HepG2 (cell line): Measurements from ENCODE around the gene HIF3A.

Experiments
- ATF7 ChIP-seq, 2 experiments: fragments of 450-650 bp in 1 of 2; sonication (generic) in 1 of 2; formaldehyde crosslinking in 1 of 2; IDR thresholded peaks; 2 replicates each; pipeline versions ENCODE4 v1.4.0 to v1.6.1; 2016 to 2020; ENCODE audit warnings: antibody characterized with exemption in 1 of 2, mild to moderate bottlenecking in 1 of 2, missing genetic modification reagents in 1 of 2
- PLRG1 ChIP-seq: fragments of 450-650 bp; conservative IDR thresholded peaks from 2 replicates; pipeline ENCODE4 v1.6.1; 2016
- RNF2 ChIP-seq: fragments of 450-650 bp; conservative IDR thresholded peaks from 2 replicates; pipeline ENCODE4 v1.6.1; 2016; ENCODE audit warnings: low read depth
- SMAD3 ChIP-seq: sonication (generic); formaldehyde crosslinking; IDR thresholded peaks from 2 replicates; pipeline ENCODE4 v1.4.0; 2020; ENCODE audit warnings: missing genetic modification reagents
- SRSF1 ChIP-seq: fragments of 200-400 bp; formaldehyde crosslinking; optimal IDR thresholded peaks from 2 replicates; pipeline ENCODE3; 2017; ENCODE audit warnings: mild to moderate bottlenecking, low read depth, low read length, moderate library complexity
- TCF7L2 ChIP-seq: IDR thresholded peaks from 2 replicates; pipeline ENCODE4 v1.6.1; 2011; ENCODE audit warnings: mild to moderate bottlenecking, low read depth, low read length, moderate library complexity
- TF ChIP-seq, protein P1 (sequence below): sonication (generic); formaldehyde crosslinking; IDR thresholded peaks from 2 replicates; pipeline ENCODE4 v1.5.0; 2020; ENCODE audit warnings: mild to moderate bottlenecking, missing genetic modification reagents, moderate library complexity
- TF ChIP-seq, protein P2 (sequence below): sonication (generic); formaldehyde crosslinking; IDR thresholded peaks from 2 replicates; pipeline ENCODE4 v1.4.0; 2020; ENCODE audit warnings: missing genetic modification reagents
- TF ChIP-seq, protein P3 (sequence below): sonication (generic); formaldehyde crosslinking; IDR thresholded peaks from 2 replicates; pipeline ENCODE4 v1.4.0; 2020; ENCODE audit warnings: missing genetic modification reagents, borderline replicate concordance

DNA sequence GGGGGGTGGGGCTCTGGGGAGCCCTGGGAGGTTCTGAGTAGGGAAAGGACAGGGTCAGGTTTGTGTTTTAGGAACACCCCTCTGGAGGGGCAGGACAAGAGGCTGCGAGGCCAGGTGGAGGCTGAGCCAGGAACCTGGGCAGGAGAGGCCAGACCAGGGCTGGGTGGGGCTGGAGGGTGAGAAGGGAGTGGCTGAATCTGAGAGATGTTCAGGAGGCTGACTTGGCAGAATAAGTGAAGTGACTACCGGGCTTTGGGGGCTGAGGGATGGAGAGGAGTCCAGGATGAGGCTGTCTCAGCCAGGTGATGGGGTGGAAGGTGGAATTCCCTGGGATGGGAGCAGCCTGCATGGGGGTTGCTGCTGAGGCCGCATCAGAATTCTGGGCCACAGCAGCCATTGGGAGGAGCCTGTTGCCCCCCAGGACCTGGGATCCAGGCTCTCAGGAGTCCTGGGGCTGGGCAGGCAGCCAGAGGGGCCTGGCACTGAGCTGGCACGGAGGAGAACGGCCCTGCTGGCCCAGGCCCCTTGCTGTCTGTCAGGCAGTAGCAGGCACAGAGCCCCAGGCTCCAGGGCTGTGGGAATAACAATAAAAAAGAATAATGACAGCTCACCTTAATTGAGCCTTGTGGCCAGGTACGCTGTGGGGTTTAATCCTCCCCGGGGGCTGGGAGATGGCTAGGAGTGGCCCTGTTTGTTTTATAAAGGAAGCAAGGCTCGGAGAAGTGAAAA is 53.4 kb downstream of the HIF3A start:
- TF ChIP-seq, protein P1, sequence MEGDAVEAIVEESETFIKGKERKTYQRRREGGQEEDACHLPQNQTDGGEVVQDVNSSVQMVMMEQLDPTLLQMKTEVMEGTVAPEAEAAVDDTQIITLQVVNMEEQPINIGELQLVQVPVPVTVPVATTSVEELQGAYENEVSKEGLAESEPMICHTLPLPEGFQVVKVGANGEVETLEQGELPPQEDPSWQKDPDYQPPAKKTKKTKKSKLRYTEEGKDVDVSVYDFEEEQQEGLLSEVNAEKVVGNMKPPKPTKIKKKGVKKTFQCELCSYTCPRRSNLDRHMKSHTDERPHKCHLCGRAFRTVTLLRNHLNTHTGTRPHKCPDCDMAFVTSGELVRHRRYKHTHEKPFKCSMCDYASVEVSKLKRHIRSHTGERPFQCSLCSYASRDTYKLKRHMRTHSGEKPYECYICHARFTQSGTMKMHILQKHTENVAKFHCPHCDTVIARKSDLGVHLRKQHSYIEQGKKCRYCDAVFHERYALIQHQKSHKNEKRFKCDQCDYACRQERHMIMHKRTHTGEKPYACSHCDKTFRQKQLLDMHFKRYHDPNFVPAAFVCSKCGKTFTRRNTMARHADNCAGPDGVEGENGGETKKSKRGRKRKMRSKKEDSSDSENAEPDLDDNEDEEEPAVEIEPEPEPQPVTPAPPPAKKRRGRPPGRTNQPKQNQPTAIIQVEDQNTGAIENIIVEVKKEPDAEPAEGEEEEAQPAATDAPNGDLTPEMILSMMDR = no peak
- no peak for TF ChIP-seq SRSF1
- no peak for TF ChIP-seq ATF7 (IDR thresholded peaks at IDR 0.05)
- TF ChIP-seq ATF7 (CRISPR knock-in tag; IDR thresholded peaks at IDR 0.05) = no peak
- TF ChIP-seq, protein P2, sequence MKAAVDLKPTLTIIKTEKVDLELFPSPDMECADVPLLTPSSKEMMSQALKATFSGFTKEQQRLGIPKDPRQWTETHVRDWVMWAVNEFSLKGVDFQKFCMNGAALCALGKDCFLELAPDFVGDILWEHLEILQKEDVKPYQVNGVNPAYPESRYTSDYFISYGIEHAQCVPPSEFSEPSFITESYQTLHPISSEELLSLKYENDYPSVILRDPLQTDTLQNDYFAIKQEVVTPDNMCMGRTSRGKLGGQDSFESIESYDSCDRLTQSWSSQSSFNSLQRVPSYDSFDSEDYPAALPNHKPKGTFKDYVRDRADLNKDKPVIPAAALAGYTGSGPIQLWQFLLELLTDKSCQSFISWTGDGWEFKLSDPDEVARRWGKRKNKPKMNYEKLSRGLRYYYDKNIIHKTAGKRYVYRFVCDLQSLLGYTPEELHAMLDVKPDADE (CRISPR knock-in tag) = no peak
- no peak for TF ChIP-seq TCF7L2
- TF ChIP-seq, protein P3, sequence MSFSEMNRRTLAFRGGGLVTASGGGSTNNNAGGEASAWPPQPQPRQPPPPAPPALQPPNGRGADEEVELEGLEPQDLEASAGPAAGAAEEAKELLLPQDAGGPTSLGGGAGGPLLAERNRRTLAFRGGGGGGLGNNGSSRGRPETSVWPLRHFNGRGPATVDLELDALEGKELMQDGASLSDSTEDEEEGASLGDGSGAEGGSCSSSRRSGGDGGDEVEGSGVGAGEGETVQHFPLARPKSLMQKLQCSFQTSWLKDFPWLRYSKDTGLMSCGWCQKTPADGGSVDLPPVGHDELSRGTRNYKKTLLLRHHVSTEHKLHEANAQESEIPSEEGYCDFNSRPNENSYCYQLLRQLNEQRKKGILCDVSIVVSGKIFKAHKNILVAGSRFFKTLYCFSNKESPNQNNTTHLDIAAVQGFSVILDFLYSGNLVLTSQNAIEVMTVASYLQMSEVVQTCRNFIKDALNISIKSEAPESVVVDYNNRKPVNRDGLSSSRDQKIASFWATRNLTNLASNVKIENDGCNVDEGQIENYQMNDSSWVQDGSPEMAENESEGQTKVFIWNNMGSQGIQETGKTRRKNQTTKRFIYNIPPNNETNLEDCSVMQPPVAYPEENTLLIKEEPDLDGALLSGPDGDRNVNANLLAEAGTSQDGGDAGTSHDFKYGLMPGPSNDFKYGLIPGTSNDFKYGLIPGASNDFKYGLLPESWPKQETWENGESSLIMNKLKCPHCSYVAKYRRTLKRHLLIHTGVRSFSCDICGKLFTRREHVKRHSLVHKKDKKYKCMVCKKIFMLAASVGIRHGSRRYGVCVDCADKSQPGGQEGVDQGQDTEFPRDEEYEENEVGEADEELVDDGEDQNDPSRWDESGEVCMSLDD (CRISPR knock-in tag) = no peak
- no peak for TF ChIP-seq RNF2
- TF ChIP-seq PLRG1 = no peak
- TF ChIP-seq SMAD3 (CRISPR knock-in tag) = no peak
